Measurements from ENCODE around the gene HPN.

- no peak for TF ChIP-seq EZH2phosphoT487 (IDR thresholded peaks at IDR 0.05; ENCODE audit: borderline replicate concordance, low read length)
- TF ChIP-seq, protein P1, sequence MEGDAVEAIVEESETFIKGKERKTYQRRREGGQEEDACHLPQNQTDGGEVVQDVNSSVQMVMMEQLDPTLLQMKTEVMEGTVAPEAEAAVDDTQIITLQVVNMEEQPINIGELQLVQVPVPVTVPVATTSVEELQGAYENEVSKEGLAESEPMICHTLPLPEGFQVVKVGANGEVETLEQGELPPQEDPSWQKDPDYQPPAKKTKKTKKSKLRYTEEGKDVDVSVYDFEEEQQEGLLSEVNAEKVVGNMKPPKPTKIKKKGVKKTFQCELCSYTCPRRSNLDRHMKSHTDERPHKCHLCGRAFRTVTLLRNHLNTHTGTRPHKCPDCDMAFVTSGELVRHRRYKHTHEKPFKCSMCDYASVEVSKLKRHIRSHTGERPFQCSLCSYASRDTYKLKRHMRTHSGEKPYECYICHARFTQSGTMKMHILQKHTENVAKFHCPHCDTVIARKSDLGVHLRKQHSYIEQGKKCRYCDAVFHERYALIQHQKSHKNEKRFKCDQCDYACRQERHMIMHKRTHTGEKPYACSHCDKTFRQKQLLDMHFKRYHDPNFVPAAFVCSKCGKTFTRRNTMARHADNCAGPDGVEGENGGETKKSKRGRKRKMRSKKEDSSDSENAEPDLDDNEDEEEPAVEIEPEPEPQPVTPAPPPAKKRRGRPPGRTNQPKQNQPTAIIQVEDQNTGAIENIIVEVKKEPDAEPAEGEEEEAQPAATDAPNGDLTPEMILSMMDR (IDR thresholded peaks at IDR 0.05; ENCODE audit: low read depth, low read length, poor library complexity, severe bottlenecking) = no peak
These were observed 73.8 kb downstream of the HPN start, which contains the start of gene FXYD3 for GRCh38 chr19:35115177-35115951.

Measured in DOHH2 (cell line).